ENCODE measurements around the gene CANT1. TPM values are rescaled to one million over a fixed set of nuclear protein-coding genes. Genes with fewer than 3 reads are reported as not detected.
A peak's percentile ranks its signal among the peaks of the same experiment; 100 is the strongest.

CANT1 gene
- total RNA-seq, 2 donors from 2014 or later, result 57.5 to 61.8 TPM

GRCh38 chr17:79027274-79027924, 17.8 kb upstream of the CANT1 start:
- peaks cover 37% of the 10 kb centered on the region for H3K27me3 ChIP-seq (ENCODE audit: control insufficient read depth, insufficient read depth, low read length, poor library complexity, severe bottlenecking)
- H3K36me3 Mint-ChIP-seq (ENCODE audit: low read depth), result peaks cover 3% of the 10 kb centered on the region
- H3K27me3 Mint-ChIP-seq (ENCODE audit: insufficient read depth), result peaks cover 67% of the 10 kb centered on the region
- no peak overlapping the region for H3K4me3 Mint-ChIP-seq
- 71 to 79% methylated on average over 7 to 10 of the region's 10 CpGs for WGBS, 2 experiments (ENCODE audit: insufficient coverage in 1 of 2, insufficient read length in 1 of 2)
- H3K27ac Mint-ChIP-seq, result no peak overlapping the region
- H3K27ac ChIP-seq (ENCODE audit: low read depth, low read length), result no peak overlapping the region
- no peak overlapping the region for H3K4me3 ChIP-seq (ENCODE audit: low read length)
- TF ChIP-seq CTCF (conservative IDR thresholded peaks at IDR 0.05), result no peak
- peaks cover 3% of the 10 kb centered on the region for H3K4me1 ChIP-seq (ENCODE audit: control insufficient read depth, insufficient read depth, low read length)
- no peak overlapping the region for H3K9ac ChIP-seq (ENCODE audit: extremely low read depth, low read length, poor library complexity, severe bottlenecking)
- no peaks in the 10 kb centered on the region for H3K9me3 ChIP-seq (ENCODE audit: control insufficient read depth, low read length)
- peaks cover 19% of the 10 kb centered on the region for H3K4me1 Mint-ChIP-seq
- DNase-seq, result peak; percentile 74
- H3K36me3 ChIP-seq (ENCODE audit: control insufficient read depth, insufficient read depth, low read length), result no peaks in the 10 kb centered on the region
- H3K9me3 Mint-ChIP-seq, result no peaks in the 10 kb centered on the region

- H3K27me3 ChIP-seq (ENCODE audit: control insufficient read depth, insufficient read depth, low read length, poor library complexity, severe bottlenecking), result peaks cover 38% of the 10 kb centered on the region
- no peak overlapping the region for H3K4me3 ChIP-seq (ENCODE audit: low read length)
- no peaks in the 10 kb centered on the region for H3K36me3 ChIP-seq (ENCODE audit: control insufficient read depth, insufficient read depth, low read length)
- Mint-ChIP-seq H3K36me3 (ENCODE audit: low read depth) (peaks cover 3% of the 10 kb centered on the region), H3K27ac (no peak overlapping the region), H3K27me3 (ENCODE audit: insufficient read depth) (peaks cover 63% of the 10 kb centered on the region), H3K4me1 (peaks cover 23% of the 10 kb centered on the region), H3K9me3 (no peaks in the 10 kb centered on the region), H3K4me3 (no peak overlapping the region)
- peak; percentile 49 for DNase-seq
- no peak overlapping the region for H3K27ac ChIP-seq (ENCODE audit: low read depth, low read length)
- no peak overlapping the region for H3K9ac ChIP-seq (ENCODE audit: extremely low read depth, low read length, poor library complexity, severe bottlenecking)
- peaks cover 6% of the 10 kb centered on the region for H3K4me1 ChIP-seq (ENCODE audit: control insufficient read depth, insufficient read depth, low read length)
- no peaks in the 10 kb centered on the region for H3K9me3 ChIP-seq (ENCODE audit: control insufficient read depth, low read length)
- TF ChIP-seq CTCF (conservative IDR thresholded peaks at IDR 0.05), result no peak
- 90 to 93% methylated on average over 12 to 16 of the region's 16 CpGs for WGBS, 2 experiments (ENCODE audit: insufficient coverage in 1 of 2, insufficient read length in 1 of 2)
Observed at GRCh38 chr17:79026376-79027273, 17.1 kb upstream of the CANT1 start.

- WGBS, 2 experiments (ENCODE audit: insufficient coverage in 1 of 2, insufficient read length in 1 of 2), result 82 to 88% methylated on average over 10 to 31 of the region's 31 CpGs
- DNase-seq, result peak; percentile 48
- Histone ChIP-seq H3K27ac (ENCODE audit: low read depth, low read length) (no peak overlapping the region), H3K9ac (ENCODE audit: extremely low read depth, low read length, poor library complexity, severe bottlenecking) (no peak overlapping the region), H3K36me3 (ENCODE audit: control insufficient read depth, insufficient read depth, low read length) (no peaks in the 10 kb centered on the region), H3K9me3 (ENCODE audit: control insufficient read depth, low read length) (no peaks in the 10 kb centered on the region), H3K4me3 (ENCODE audit: low read length) (peak overlapping the region; percentile 85), H3K4me1 (ENCODE audit: control insufficient read depth, insufficient read depth, low read length) (peaks cover 6% of the 10 kb centered on the region), H3K27me3 (ENCODE audit: control insufficient read depth, insufficient read depth, low read length, poor library complexity, severe bottlenecking) (peaks cover 38% of the 10 kb centered on the region)
- Mint-ChIP-seq H3K4me1 (peaks cover 37% of the 10 kb centered on the region), H3K27me3 (ENCODE audit: insufficient read depth) (peaks cover 67% of the 10 kb centered on the region), H3K9me3 (no peaks in the 10 kb centered on the region), H3K27ac (no peak overlapping the region), H3K4me3 (peak overlapping the region; percentile 76), H3K36me3 (ENCODE audit: low read depth) (peaks cover 3% of the 10 kb centered on the region)
- TF ChIP-seq CTCF (conservative IDR thresholded peaks at IDR 0.05), result no peak
Observed at GRCh38 chr17:79024901-79025737, 15.6 kb upstream of the CANT1 start.

Data from endodermal cell (in vitro differentiated cells).